ENCODE measurements around the gene HYLS1. TPM values are rescaled to one million over a fixed set of nuclear protein-coding genes. Genes with fewer than 3 reads are reported as not detected.
"Not testable (repeated sequence)": the region's sequence is repeated elsewhere in the genome, so short reads cannot be mapped to it uniquely, and the experiment has no call there.

The HYLS1 gene
- total RNA-seq, 2 experiments from 2014 or later: 10.2 to 11.7 TPM

DNA sequence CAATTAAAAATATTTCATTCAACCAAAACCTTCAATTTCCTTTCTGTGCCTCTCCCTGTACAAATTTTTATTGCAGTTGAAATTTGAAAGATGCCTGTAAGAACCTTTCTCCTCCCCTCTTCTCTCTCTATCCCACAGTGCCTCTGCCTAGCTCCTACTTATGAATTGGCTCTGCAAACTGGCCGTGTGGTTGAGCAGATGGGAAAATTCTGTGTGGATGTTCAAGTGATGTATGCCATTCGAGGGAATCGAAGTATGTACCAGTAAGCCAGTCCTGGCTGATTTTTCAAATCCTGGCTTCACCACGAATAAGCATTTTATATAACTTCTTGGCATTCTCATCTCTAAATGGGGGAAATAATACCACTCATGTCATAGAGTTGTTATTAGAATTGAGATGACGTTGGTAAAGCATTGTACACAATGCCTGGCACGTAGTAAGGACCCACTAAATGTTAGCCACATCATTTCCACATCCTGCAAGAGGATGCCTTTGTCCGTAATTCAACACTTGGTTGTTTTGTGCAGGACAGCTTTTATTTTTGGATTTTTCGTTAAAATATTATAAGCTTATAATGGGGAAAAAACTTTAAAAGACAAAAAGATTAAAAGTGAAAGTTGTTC lies 22.9 kb downstream of the HYLS1 start:
- H3K27ac Mint-ChIP-seq: no peak overlapping the region
- H3K4me3 Mint-ChIP-seq: no peak overlapping the region
- no peaks in the 10 kb centered on the region for H3K4me1 Mint-ChIP-seq (ENCODE audit: low read depth)
- CTCF ChIA-PET: interaction anchor here (0.6 kb wide), 2 partner anchors 17 to 20 kb away, joined by 4 to 5 read pairs; no protein-coding TSS in a partner anchor
- no peaks in the 10 kb centered on the region for H3K9me3 Mint-ChIP-seq
- intact Hi-C loops (cut with micrococcal nuclease): no loop called here
- DNase-seq: no peak
- peaks cover 30% of the 10 kb centered on the region for H3K27me3 Mint-ChIP-seq (ENCODE audit: low read depth)
- H3K36me3 Mint-ChIP-seq (ENCODE audit: low read depth): no peaks in the 10 kb centered on the region

GRCh38 chr11:125914601-125915000 lies 27.1 kb downstream of the HYLS1 start:
- H3K27ac Mint-ChIP-seq; H3K36me3 Mint-ChIP-seq (ENCODE audit: low read depth); DNase-seq; intact Hi-C loops (cut with micrococcal nuclease); H3K4me3 Mint-ChIP-seq; H3K4me1 Mint-ChIP-seq (ENCODE audit: low read depth); H3K9me3 Mint-ChIP-seq: not testable (repeated sequence)
- H3K27me3 Mint-ChIP-seq (ENCODE audit: low read depth): peaks cover 30% of the 10 kb centered on the region
- CTCF ChIA-PET: interaction anchor here (0.9 kb wide), 1 partner anchor 13 kb away, joined by 3 read pairs; no protein-coding TSS in a partner anchor

DNA sequence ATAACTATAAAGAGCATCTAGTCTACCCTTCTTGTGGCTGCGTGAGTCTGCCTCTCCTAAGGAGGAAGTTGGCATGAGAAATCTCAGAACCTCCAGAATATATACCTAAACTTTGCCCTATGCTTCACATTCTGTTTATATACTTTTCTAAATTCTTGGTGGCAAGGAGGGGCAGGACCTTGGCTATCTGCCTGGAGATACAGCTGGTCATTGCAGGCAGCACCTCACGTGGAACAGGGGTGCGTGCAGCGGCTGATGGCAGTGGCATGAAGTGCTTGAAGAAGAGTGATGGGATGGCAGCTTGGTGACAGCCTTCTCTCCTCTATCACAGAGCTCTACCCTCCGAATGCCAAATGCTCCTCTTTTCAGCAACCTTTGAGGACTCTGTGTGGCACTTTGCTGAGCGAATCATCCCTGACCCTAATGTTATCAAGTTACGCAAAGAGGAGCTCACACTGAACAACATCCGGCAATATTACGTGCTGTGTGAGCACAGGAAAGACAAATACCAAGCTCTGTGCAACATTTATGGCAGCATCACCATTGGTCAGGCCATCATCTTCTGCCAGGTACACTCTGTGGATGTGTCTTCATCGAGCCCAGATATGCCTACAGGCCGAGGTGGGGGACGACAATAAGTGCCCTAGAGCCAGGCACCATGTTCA lies 29.3 kb downstream of the HYLS1 start:
- no peaks in the 10 kb centered on the region for H3K36me3 Mint-ChIP-seq (ENCODE audit: low read depth)
- intact Hi-C loops (cut with micrococcal nuclease): no loop called here
- peaks cover 18% of the 10 kb centered on the region for H3K27me3 Mint-ChIP-seq (ENCODE audit: low read depth)
- CTCF ChIA-PET: interaction anchor here (0.6 to 1.0 kb wide), 6 partner anchors 10 to 1519 kb away, joined by 3 to 5 read pairs (median 3); no protein-coding TSS in a partner anchor
- H3K4me1 Mint-ChIP-seq (ENCODE audit: low read depth): no peaks in the 10 kb centered on the region
- H3K9me3 Mint-ChIP-seq: no peaks in the 10 kb centered on the region
- no peak overlapping the region for H3K4me3 Mint-ChIP-seq
- no peak overlapping the region for H3K27ac Mint-ChIP-seq
- DNase-seq: no peak

DNA sequence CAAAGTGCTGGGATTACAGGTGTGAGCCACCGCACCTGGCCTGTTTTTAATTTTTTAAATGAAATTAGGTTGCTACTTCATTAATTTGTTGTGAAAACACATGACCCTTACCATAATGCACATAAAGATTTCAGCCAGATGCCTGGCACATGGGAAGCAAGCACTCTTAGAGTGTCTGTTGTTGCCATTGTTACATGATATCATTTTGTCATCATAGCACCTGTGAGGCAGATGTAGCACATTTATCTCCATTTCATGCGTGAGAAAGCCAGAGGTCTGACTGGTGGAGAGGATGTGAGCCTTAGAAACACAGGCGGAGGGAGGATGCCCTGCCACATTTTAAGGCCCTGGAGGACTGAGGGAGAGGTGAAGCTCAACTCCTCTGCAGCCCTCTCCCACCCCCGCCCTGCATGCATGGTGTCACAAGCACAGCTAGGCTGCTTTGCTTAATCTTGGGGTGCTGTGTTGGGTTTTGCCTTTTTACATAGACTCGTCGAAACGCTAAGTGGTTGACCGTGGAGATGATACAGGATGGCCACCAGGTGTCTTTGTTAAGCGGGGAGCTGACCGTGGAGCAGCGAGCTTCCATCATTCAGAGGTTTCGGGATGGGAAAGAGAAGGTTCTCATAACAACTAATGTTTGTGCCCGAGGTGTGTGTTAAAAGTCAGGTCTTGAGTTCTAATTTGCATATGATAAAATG lies 30.8 kb downstream of the HYLS1 start:
- Mint-ChIP-seq H3K9me3 (no peaks in the 10 kb centered on the region), H3K4me3 (no peak overlapping the region), H3K36me3 (ENCODE audit: low read depth) (no peaks in the 10 kb centered on the region), H3K27me3 (ENCODE audit: low read depth) (peaks cover 12% of the 10 kb centered on the region), H3K4me1 (ENCODE audit: low read depth) (no peaks in the 10 kb centered on the region), H3K27ac (no peak overlapping the region)
- no peak for DNase-seq
- CTCF ChIA-PET: interaction anchor here (0.6 to 1.0 kb wide), 2 partner anchors 8 to 450 kb away, joined by 3 to 5 read pairs; no protein-coding TSS in a partner anchor
- intact Hi-C loops (cut with micrococcal nuclease): no loop called here

DNA sequence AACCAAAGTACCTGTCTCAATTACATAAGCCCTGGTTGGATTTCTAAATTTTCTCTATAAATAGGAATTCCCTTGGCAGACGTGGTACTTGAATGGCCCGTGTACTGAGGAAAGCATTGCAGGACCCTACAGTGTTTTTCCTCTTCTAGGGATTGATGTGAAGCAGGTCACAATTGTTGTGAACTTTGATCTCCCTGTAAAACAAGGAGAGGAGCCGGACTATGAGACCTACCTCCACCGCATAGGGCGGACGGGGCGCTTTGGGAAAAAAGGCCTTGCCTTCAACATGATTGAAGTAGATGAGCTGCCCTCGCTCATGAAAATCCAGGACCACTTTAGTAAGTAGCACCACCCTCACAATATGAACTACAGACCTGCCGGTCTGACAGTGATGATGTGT lies 33.6 kb downstream of the HYLS1 start:
- H3K36me3 Mint-ChIP-seq (ENCODE audit: low read depth): no peaks in the 10 kb centered on the region
- no peaks in the 10 kb centered on the region for H3K9me3 Mint-ChIP-seq
- H3K4me3 Mint-ChIP-seq: no peak overlapping the region
- no peaks in the 10 kb centered on the region for H3K4me1 Mint-ChIP-seq (ENCODE audit: low read depth)
- CTCF ChIA-PET: interaction anchor here (1.0 to 2.0 kb wide), 3 partner anchors 18 to 560 kb away, joined by 3 to 13 read pairs (median 3); no protein-coding TSS in a partner anchor
- intact Hi-C loops (cut with micrococcal nuclease): loop anchor here (5.0 kb wide), 1 partner anchor 201 kb away; no protein-coding TSS in a partner anchor
- H3K27me3 Mint-ChIP-seq (ENCODE audit: low read depth): peaks cover 12% of the 10 kb centered on the region
- no peak for DNase-seq
- no peak overlapping the region for H3K27ac Mint-ChIP-seq

DNA sequence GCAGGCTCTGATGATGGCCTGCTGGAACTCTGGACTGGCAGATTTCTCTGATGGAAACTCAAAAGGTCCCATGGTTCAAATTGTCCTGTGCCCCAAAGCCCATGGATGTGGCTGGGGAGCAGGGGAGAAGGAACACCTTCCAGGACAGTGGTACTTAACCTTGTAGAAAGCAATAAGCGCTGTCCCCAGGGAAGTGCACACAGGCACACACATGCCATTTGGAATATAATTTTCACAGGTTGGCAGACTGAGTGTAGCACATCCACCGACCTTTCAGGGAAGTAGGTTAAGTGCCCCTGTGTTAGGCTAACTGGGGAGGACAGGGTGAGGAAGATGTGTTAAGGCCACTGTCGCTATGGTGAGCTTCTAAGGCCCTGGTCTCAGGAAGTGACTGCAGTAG lies 34.7 kb downstream of the HYLS1 start:
- intact Hi-C loops (cut with micrococcal nuclease): loop anchor here (5.0 kb wide), 1 partner anchor 200 kb away; no protein-coding TSS in a partner anchor

GRCh38 chr11:125923012-125923579 lies 35.6 kb downstream of the HYLS1 start:
- peak; percentile 75 for DNase-seq
- Mint-ChIP-seq H3K27me3 (ENCODE audit: low read depth) (peaks cover 9% of the 10 kb centered on the region), H3K36me3 (ENCODE audit: low read depth) (no peaks in the 10 kb centered on the region), H3K9me3 (no peaks in the 10 kb centered on the region), H3K4me3 (no peak overlapping the region), H3K4me1 (ENCODE audit: low read depth) (no peaks in the 10 kb centered on the region), H3K27ac (no peak overlapping the region)
- CTCF ChIA-PET: interaction anchor here (0.6 to 2.0 kb wide), 15 partner anchors 10 to 327 kb away, joined by 3 to 13 read pairs (median 4); partner anchors contain the start of genes CDON and PUS3
- intact Hi-C loops (cut with micrococcal nuclease): loop anchor here (1.0 to 5.0 kb wide), 5 partner anchors 19 to 1067 kb away; no protein-coding TSS in a partner anchor

More for the DNA sequence above, 34.7 kb downstream of the HYLS1 start:
- Mint-ChIP-seq H3K27me3 (ENCODE audit: low read depth) (peaks cover 12% of the 10 kb centered on the region), H3K36me3 (ENCODE audit: low read depth) (no peaks in the 10 kb centered on the region), H3K9me3 (no peaks in the 10 kb centered on the region), H3K4me3 (no peak overlapping the region), H3K4me1 (ENCODE audit: low read depth) (no peaks in the 10 kb centered on the region), H3K27ac (no peak overlapping the region)
- DNase-seq: no peak
- CTCF ChIA-PET: interaction anchor here (0.6 to 2.0 kb wide), 6 partner anchors 14 to 272 kb away, joined by 3 to 13 read pairs (median 3); partner anchors contain the start of gene CDON

DNA sequence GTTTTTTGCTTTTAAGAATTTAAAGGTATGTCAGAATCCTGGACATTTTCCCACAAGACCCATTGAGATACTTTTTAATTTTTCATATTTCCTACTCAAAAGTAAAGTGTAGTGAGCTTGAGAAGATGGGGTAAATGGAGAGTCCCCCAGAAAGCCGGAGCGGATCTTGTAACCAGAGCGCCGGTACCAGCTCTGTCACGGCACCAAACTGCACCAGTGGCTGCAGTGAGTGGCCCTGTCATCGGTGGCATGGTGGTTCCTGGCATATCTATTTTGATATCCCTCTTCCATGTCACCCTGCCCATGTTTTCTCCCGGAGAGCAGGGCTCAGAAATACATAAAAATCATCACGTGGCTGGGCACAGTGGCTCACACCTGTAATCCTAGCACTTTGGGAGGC lies 36.2 kb downstream of the HYLS1 start:
- Mint-ChIP-seq H3K4me1 (ENCODE audit: low read depth) (no peaks in the 10 kb centered on the region), H3K27me3 (ENCODE audit: low read depth) (peaks cover 6% of the 10 kb centered on the region)

GRCh38 chr11:125924384-125925007 lies 37.0 kb downstream of the HYLS1 start:
- peaks cover 4% of the 10 kb centered on the region for H3K27me3 Mint-ChIP-seq (ENCODE audit: low read depth)
- H3K27ac Mint-ChIP-seq: no peak overlapping the region
- H3K9me3 Mint-ChIP-seq: no peaks in the 10 kb centered on the region
- intact Hi-C loops (cut with micrococcal nuclease): loop anchor here (5.0 kb wide), 1 partner anchor 198 kb away; no protein-coding TSS in a partner anchor
- H3K4me1 Mint-ChIP-seq (ENCODE audit: low read depth): no peaks in the 10 kb centered on the region
- H3K36me3 Mint-ChIP-seq (ENCODE audit: low read depth): no peaks in the 10 kb centered on the region
- H3K4me3 Mint-ChIP-seq: no peak overlapping the region
- CTCF ChIA-PET: interaction anchor here (1.1 to 1.6 kb wide), 3 partner anchors 10 to 269 kb away, joined by 4 to 8 read pairs (median 8); no protein-coding TSS in a partner anchor
- no peak for DNase-seq

More for the DNA sequence above, 36.2 kb downstream of the HYLS1 start:
- no peak overlapping the region for H3K4me3 Mint-ChIP-seq
- CTCF ChIA-PET: interaction anchor here (0.7 to 1.3 kb wide), 9 partner anchors 11 to 326 kb away, joined by 3 to 8 read pairs (median 4); no protein-coding TSS in a partner anchor
- no peaks in the 10 kb centered on the region for H3K9me3 Mint-ChIP-seq
- no peak overlapping the region for H3K27ac Mint-ChIP-seq
- no peaks in the 10 kb centered on the region for H3K36me3 Mint-ChIP-seq (ENCODE audit: low read depth)
- intact Hi-C loops (cut with micrococcal nuclease): loop anchor here (1.0 to 5.0 kb wide), 5 partner anchors 19 to 1067 kb away; no protein-coding TSS in a partner anchor
- DNase-seq: no peak

GRCh38 chr11:125925247-125925740 lies 37.8 kb downstream of the HYLS1 start:
- Mint-ChIP-seq H3K27ac (no peak overlapping the region), H3K36me3 (ENCODE audit: low read depth) (no peaks in the 10 kb centered on the region), H3K4me1 (ENCODE audit: low read depth) (no peaks in the 10 kb centered on the region), H3K27me3 (ENCODE audit: low read depth) (peaks cover 4% of the 10 kb centered on the region), H3K4me3 (no peak overlapping the region), H3K9me3 (no peaks in the 10 kb centered on the region)
- no peak for DNase-seq
- intact Hi-C loops (cut with micrococcal nuclease): no loop called here
- CTCF ChIA-PET: interaction anchor here (1.6 kb wide), 1 partner anchor 269 kb away, joined by 8 read pairs; no protein-coding TSS in a partner anchor

DNA sequence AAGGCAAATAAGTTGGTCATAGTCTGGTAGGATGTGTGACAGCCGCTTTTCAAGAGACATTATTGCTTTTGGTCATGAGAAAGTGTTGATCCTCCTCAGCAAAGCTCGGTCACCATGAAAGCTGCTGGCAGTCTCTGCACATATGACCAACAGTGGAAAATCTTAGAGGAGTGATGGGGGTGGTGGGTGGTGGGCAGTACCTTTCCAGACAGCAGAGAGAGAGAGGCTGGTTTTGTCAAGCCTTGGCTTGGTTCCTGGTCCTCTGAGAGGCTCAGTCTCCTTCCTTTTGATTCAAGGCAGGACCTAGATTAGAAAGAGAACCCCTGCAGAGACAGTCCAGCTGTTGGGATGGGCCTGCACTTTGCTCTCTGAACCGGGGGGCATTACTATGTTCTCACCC lies 38.3 kb downstream of the HYLS1 start:
- Mint-ChIP-seq H3K27ac (no peak overlapping the region), H3K4me3 (no peak overlapping the region), H3K27me3 (ENCODE audit: low read depth) (peaks cover 2% of the 10 kb centered on the region), H3K36me3 (ENCODE audit: low read depth) (no peaks in the 10 kb centered on the region), H3K4me1 (ENCODE audit: low read depth) (no peaks in the 10 kb centered on the region), H3K9me3 (no peaks in the 10 kb centered on the region)
- DNase-seq: no peak
- intact Hi-C loops (cut with micrococcal nuclease): no loop called here
- CTCF ChIA-PET: interaction anchor here (1.6 kb wide), 1 partner anchor 268 kb away, joined by 8 read pairs; no protein-coding TSS in a partner anchor
